Measurements from ENCODE around the gene SIK2. TPM values are rescaled to one million over a fixed set of nuclear protein-coding genes. Genes with fewer than 3 reads are reported as not detected.

Gene SIK2
- total and polyA plus RNA-seq, 4 donors, result 7.2 to 31.8 (median 17.3) TPM

DNA sequence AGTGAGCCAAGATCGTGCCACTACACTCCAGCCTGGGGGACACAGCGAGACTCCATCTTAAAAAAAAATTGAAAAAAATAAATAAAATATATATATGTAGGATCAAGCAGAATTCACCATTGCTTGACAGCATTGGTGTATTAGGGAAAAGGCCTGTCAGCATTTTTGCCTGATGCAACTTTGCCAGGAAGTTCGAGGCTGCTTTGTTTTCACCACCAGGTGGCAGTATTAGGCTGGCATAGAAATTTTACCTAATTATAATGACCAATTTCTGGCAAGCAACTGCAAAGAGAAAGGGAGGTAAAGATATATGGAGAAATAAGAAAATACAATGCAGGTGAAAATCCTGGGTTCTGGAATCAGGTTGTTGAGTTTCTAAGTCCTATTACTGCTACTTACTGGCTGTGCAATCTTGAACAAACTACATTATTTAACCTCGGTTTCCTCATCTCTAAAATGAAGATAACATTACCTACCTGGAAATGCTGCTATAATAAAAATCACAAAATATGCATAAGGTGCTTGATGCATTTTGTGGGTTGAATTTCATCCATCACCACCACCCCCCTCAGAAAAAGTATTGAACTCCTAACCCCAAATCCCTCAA, 37.0 kb upstream of the SIK2 start:
- 70 to 71% methylated on average over 4 of the region's 4 CpGs for WGBS, 2 donors
- H3K4me3 ChIP-seq, result no peak overlapping the region
- ATAC-seq (ENCODE audit: insufficient read depth, low FRiP score), result no peak

DNA sequence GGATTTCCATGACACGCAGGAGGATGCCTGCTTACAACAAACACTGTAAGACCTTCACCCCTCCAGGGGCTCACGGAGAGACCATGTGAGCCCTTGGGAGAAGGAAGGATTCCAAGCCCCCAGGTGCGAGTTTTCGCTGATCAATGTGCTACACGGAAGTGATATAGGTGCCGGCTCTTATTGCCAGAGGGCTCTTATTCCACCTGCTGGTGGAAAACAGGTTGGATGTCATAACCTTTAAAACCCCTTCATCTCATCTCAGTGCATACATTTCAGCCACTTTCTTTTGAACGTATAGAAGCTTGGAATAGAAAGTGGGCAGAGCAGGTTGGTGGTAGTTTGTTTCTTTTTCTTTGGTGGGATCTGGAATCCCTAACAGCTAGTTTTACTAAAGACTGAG, 35.9 kb upstream of the SIK2 start:
- WGBS, 2 donors, result 83 to 90% methylated on average over 7 of the region's 7 CpGs
- Histone ChIP-seq H3K27me3 (ENCODE audit: control insufficient read depth in 3 of 3, insufficient read depth in 3 of 3, low read length in 2 of 3) (no peaks in the 10 kb centered on the region), H3K9ac (ENCODE audit: insufficient read depth in 1 of 2, low read length in 2 of 2) (no peak overlapping the region), H3K4me1 (ENCODE audit: control insufficient read depth in 5 of 5, insufficient read depth in 5 of 5, low read length in 5 of 5) (peaks cover 0 to 2% (median 0%) of the 10 kb centered on the region in 5 donors), H3K27ac (ENCODE audit: low read depth in 1 of 2, low read length in 1 of 2) (no peak overlapping the region), H3K36me3 (ENCODE audit: control insufficient read depth in 4 of 4, insufficient read depth in 4 of 4, low read length in 4 of 4) (no peaks in the 10 kb centered on the region), H3K4me3 (no peak overlapping the region), H3K9me3 (ENCODE audit: control insufficient read depth in 4 of 4, insufficient read depth in 3 of 4, low read length in 3 of 4) (no peaks in the 10 kb centered on the region)
- TF ChIP-seq, protein P1, sequence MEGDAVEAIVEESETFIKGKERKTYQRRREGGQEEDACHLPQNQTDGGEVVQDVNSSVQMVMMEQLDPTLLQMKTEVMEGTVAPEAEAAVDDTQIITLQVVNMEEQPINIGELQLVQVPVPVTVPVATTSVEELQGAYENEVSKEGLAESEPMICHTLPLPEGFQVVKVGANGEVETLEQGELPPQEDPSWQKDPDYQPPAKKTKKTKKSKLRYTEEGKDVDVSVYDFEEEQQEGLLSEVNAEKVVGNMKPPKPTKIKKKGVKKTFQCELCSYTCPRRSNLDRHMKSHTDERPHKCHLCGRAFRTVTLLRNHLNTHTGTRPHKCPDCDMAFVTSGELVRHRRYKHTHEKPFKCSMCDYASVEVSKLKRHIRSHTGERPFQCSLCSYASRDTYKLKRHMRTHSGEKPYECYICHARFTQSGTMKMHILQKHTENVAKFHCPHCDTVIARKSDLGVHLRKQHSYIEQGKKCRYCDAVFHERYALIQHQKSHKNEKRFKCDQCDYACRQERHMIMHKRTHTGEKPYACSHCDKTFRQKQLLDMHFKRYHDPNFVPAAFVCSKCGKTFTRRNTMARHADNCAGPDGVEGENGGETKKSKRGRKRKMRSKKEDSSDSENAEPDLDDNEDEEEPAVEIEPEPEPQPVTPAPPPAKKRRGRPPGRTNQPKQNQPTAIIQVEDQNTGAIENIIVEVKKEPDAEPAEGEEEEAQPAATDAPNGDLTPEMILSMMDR (IDR thresholded peaks at IDR 0.05; ENCODE audit: control extremely low read depth, extremely low read depth), result no peak
- no peak for ATAC-seq (ENCODE audit: insufficient read depth, low FRiP score)
- DNase-seq, result no peak

More for the DNA sequence above, 37.0 kb upstream of the SIK2 start:
- Histone ChIP-seq H3K9ac (ENCODE audit: insufficient read depth in 1 of 2, low read length in 2 of 2) (no peak overlapping the region), H3K27me3 (ENCODE audit: control insufficient read depth in 3 of 3, insufficient read depth in 3 of 3, low read length in 2 of 3) (no peaks in the 10 kb centered on the region), H3K27ac (ENCODE audit: low read depth in 1 of 2, low read length in 1 of 2) (no peak overlapping the region), H3K4me1 (ENCODE audit: control insufficient read depth in 5 of 5, insufficient read depth in 5 of 5, low read length in 5 of 5) (peaks cover 0 to 2% (median 0%) of the 10 kb centered on the region in 5 donors), H3K9me3 (ENCODE audit: control insufficient read depth in 4 of 4, insufficient read depth in 3 of 4, low read length in 3 of 4) (no peaks in the 10 kb centered on the region), H3K36me3 (ENCODE audit: control insufficient read depth in 4 of 4, insufficient read depth in 4 of 4, low read length in 4 of 4) (peaks cover 0 to 4% (median 0%) of the 10 kb centered on the region in 4 donors)
- DNase-seq, result peak; percentile 81 to 89 (median 89)
- TF ChIP-seq, protein P1 (IDR thresholded peaks at IDR 0.05; ENCODE audit: control extremely low read depth, extremely low read depth), result peak; percentile 88

DNA sequence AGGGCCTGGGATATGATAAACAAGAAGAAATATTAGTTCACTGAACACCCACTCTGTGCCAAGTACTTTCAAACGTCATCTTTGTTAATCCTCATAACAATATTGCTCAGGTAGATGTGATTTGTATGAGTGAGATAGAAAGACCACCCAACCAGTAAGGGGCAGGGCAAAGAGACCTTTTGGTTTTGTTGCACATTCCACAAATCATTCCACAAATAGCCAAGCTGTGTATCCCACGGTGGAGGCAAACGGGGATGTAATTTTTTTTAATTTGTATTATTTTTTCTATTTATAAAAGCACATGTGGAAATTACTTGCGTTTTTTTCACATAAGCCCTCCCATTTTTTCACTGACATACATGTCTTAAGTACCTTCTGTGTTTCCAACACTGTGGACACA, 32.8 kb upstream of the SIK2 start:
- no peak overlapping the region for H3K27ac ChIP-seq (ENCODE audit: low read depth in 1 of 2, low read length in 1 of 2)
- peaks cover 0 to 16% (median 8%) of the 10 kb centered on the region in 5 donors for H3K4me1 ChIP-seq (ENCODE audit: control insufficient read depth in 5 of 5, insufficient read depth in 5 of 5, low read length in 5 of 5)
- H3K9ac ChIP-seq (ENCODE audit: insufficient read depth in 1 of 2, low read length in 2 of 2), result no peak overlapping the region
- H3K27me3 ChIP-seq (ENCODE audit: control insufficient read depth in 3 of 3, insufficient read depth in 3 of 3, low read length in 2 of 3), result no peaks in the 10 kb centered on the region
- WGBS, 2 donors, result 62 to 80% methylated on average over 4 of the region's 4 CpGs
- no peaks in the 10 kb centered on the region for H3K9me3 ChIP-seq (ENCODE audit: control insufficient read depth in 4 of 4, insufficient read depth in 3 of 4, low read length in 3 of 4)
- no peak overlapping the region for H3K4me3 ChIP-seq
- ATAC-seq (ENCODE audit: insufficient read depth, low FRiP score), result no peak
- H3K36me3 ChIP-seq (ENCODE audit: control insufficient read depth in 4 of 4, insufficient read depth in 4 of 4, low read length in 4 of 4), result no peaks in the 10 kb centered on the region
- no peak for DNase-seq
- TF ChIP-seq, protein P1 (IDR thresholded peaks at IDR 0.05; ENCODE audit: control extremely low read depth, extremely low read depth), result no peak

DNA sequence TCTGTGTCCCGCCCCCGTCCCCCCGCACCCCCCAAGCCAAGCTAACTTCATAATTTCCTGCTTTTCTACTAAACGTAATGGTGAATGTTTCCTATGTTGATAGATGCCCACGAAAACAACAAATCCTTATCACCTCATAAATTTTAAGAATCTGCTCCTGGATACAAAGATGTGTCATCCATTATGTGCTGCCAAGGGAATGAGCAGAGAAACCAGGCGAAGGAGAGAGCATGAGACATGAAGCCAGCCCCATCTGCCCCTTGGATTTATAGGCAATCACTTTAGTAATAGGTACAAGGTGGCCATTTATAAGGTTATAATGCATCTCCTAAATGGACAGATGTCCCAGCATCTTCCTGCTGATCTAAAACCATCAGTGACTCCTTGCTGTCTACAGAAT, 31.5 kb upstream of the SIK2 start:
- Histone ChIP-seq H3K9ac (ENCODE audit: insufficient read depth in 1 of 2, low read length in 2 of 2) (no peak overlapping the region), H3K4me1 (ENCODE audit: control insufficient read depth in 5 of 5, insufficient read depth in 5 of 5, low read length in 5 of 5) (peaks cover 0 to 17% (median 8%) of the 10 kb centered on the region in 5 donors), H3K4me3 (no peak overlapping the region), H3K9me3 (ENCODE audit: control insufficient read depth in 4 of 4, insufficient read depth in 3 of 4, low read length in 3 of 4) (no peaks in the 10 kb centered on the region), H3K27ac (ENCODE audit: low read depth in 1 of 2, low read length in 1 of 2) (no peak overlapping the region), H3K27me3 (ENCODE audit: control insufficient read depth in 3 of 3, insufficient read depth in 3 of 3, low read length in 2 of 3) (no peaks in the 10 kb centered on the region), H3K36me3 (ENCODE audit: control insufficient read depth in 4 of 4, insufficient read depth in 4 of 4, low read length in 4 of 4) (no peaks in the 10 kb centered on the region)
- ATAC-seq (ENCODE audit: insufficient read depth, low FRiP score), result no peak
- TF ChIP-seq, protein P1 (IDR thresholded peaks at IDR 0.05; ENCODE audit: control extremely low read depth, extremely low read depth), result no peak
- DNase-seq, result no peak
- WGBS, 2 donors, result 66 to 67% methylated on average over 6 of the region's 6 CpGs
